Midbrain (tissue), 1 donor: ENCODE measurements around the gene ALPK3.

Experiments
- DNase-seq: peaks from one replicate; lab custom pipeline; 2025; lab: John Stamatoyannopoulos, UW

Gene ALPK3

GRCh38 chr15:84922530-84922929 lies 105.4 kb downstream of the ALPK3 start:
- no peak for DNase-seq
